ENCODE measurements around the gene EEIG1. TPM values are rescaled to one million over a fixed set of nuclear protein-coding genes. Genes with fewer than 3 reads are reported as not detected.
A peak's percentile ranks its signal among the peaks of the same experiment; 100 is the strongest.
"Not testable (repeated sequence)": the region's sequence is repeated elsewhere in the genome, so short reads cannot be mapped to it uniquely, and the experiment has no call there.

The EEIG1 gene
- 5.7 TPM for total RNA-seq

- DNase-seq (ENCODE audit: low spot score in 2 of 2) (peak; percentile 95 to 98), FAIRE-seq (no peak)
Measured at GRCh38 chr9:127980706-127981558, at the start of gene EEIG1. EEIG1 (minus strand) TSS chr9:127980989; CDS start chr9:127980137, 852 bp downstream.

DNA sequence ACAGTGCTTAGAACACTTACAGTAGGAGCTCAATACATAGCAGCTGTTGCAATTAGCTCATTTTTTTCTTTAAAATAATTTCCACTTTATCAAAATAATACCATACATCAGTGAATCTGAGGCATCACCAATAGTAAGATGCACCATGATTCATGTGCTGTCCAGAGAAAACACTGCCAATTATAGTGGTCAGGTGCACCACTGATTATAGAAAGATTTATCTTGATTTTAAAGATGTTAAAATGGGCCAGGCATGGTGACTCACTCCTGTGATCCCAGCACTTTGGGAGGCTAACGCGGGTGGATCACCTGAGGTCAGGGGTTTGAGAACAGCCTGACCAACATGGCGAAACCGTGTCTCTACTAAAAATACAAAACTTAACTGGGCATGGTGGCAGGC is 46.9 kb upstream of the EEIG1 start:
- FAIRE-seq = no peak
- DNase-seq (ENCODE audit: low spot score in 2 of 2) = no peak

DNA sequence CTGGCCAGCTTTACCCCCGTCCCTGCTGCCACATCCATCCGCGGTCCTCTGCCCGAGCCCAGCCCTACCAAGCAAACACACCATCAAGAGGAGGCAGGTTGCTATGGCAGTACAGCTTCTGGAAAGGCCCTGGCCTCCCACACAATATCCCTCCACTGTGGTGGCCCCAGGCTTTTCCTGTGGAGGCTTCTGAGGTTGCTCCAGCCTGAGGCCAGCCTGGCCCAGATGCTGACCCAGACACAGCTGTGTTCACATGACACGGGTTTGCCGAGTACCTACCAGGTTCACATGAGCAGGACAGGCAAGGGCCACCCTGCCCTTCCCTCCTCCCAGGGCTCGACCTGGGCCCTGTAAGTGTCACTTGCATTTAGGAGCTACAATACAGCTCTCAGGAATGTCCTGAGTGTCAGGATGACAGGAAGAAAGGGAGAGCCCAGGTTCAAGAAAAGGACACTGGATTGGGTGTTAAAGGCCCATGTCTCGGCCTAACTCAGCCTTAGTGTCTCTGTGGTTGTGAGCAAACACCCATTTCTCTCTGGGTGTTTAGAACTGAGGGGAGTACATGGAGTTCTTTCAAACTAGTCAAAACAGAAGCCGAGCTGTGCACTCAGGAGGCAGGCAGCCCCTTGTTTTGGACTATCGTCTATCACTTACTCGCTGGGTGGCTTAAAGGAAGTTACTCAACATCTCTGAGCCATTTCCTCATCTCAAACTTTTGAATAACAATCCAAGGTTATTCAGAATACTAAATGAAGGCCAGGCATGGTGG is 46.2 kb upstream of the EEIG1 start:
- DNase-seq (ENCODE audit: low spot score in 2 of 2) (no peak), FAIRE-seq (no peak)

DNA sequence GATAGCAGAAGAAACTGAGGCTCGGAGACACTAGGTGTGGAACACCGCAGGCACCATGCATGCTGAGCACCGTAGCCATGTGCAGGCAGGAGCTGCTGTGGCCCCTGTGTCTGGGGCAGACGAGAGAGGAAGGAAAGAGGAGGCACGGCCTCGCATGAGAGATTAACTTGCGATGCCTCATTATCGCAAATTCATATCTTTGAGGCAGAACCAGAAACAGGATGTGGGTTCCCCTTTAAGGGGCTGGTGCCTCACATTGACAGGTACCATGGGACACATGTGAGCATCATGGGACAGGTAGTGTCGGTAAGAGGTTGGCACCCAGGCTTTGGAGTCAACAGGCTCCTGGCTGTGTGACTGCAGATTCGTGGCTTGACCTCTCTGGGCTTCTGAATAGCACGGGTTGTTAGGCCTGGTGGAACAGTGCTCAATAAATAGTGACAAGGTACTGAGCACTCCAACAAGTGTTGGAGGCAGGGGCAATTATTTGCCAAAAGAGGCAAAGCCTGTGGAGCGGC is 45.5 kb upstream of the EEIG1 start:
- FAIRE-seq (no peak), DNase-seq (ENCODE audit: low spot score in 2 of 2) (no peak)

DNA sequence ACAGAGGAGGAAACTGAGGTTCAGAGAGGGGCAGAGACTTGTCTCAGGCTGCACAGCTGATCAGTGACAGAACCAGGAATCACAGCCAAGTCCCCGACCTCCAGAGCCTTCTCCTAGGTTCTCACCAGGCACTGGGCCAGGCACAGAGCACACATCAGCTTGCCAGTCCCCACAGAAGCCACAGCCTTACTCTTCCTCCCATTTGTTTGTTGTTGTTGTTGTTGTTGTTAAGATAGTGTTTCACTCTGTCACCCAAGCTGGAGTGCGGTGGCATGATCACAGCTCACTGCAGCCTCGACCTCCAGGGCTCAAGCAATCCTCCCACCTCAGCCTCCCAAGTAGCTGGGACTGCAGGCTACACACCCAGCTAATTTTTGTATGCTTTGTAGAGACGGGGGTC is 44.9 kb upstream of the EEIG1 start:
- no peak for FAIRE-seq
- no peak for DNase-seq (ENCODE audit: low spot score in 2 of 2)

DNA sequence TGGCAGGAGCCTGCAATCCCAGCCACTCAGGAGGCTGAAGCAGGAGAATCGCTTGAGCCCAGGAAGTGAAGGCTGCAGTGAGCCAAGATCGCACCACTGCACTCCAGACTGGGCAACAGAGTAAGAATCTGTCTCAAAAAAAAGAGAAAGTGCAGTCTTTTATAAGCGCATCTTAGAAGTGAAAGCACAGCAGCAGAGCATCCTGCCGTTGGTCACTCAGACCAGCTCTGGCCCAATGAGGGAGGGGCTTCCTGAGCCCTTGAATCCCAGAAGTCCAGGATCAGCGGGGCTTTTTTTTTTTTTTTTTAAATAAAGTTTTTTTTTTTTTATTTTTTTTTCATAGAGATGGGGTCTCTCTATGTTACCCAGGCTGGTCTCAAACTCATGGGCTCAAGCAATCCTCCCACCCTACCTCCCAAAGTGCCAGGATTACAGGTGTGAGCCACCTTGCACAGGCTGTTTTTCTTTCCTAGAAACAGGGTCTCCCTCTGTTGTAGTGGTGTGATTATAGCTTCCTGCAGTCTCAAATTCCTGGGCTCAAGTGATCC is 44.0 kb upstream of the EEIG1 start:
- DNase-seq (ENCODE audit: low spot score in 2 of 2) (no peak), FAIRE-seq (no peak)

DNA sequence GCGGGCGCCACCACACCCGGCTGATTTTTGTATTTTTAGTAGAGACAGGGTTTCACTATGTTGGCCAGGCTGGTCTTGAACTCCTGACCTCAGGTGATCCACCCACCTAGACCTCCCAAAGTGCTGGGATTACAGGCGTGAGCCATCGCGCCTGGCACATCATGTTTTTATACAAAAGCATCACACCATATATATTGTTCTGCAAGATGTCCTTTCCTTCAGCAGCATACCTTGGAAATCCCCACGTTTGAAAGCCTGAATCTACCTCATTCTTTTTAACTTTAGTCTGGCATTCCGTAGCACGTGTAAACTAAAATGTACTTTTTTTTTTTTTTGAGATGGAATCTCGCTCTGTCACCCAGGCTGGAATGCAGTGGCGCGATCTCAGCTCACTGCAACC is 42.9 kb upstream of the EEIG1 start:
- DNase-seq (ENCODE audit: low spot score in 2 of 2); FAIRE-seq: not testable (repeated sequence)

GRCh38 chr9:128022886-128023285 is 42.1 kb upstream of the EEIG1 start:
- DNase-seq (ENCODE audit: low spot score in 2 of 2) (no peak), FAIRE-seq (no peak)

GRCh38 chr9:128021098-128021497 is 40.3 kb upstream of the EEIG1 start:
- FAIRE-seq (no peak), DNase-seq (ENCODE audit: low spot score in 2 of 2) (no peak)

DNA sequence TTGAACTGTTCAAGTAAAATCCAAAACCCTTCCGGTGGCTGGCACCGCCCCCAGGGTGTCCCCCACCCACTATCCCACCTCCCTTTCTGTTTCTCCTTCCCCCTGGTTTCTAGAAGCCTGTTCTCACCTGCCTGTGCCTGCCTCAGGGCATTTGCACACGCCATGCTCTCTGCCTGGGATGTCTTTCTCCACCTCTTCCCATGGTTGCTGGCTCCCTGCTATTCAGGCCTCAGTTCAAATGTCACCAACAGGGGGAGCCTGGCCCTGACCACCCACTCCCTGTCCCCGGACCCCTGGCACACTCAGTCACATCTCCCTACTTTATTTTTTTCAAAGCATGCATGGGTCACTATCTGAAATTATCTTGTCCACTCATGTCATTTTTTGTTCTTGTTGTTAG is 39.9 kb upstream of the EEIG1 start:
- DNase-seq (ENCODE audit: low spot score in 2 of 2) = no peak
- no peak for FAIRE-seq

DNA sequence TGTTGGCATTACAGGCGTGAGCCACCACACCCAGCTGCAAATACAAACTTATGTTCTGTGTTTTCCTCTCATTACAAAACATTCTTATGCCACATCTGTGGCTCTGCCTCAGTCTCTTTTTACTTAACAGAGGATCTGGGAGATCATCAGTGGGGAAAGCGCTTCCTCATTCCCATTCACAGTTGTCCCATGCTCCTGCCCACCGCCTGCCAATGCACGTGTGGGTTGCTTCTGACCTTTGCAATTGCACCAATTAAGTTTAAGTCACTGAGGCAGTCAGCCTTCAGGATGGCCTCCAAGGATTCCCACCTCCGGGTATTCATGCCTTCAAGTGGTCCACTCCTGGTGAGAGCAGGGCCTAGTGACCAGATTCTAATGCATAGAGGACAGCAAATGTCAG is 34.9 kb upstream of the EEIG1 start:
- FAIRE-seq (no peak), DNase-seq (ENCODE audit: low spot score in 2 of 2) (no peak)

- DNase-seq (ENCODE audit: low spot score in 2 of 2) (no peak), FAIRE-seq (no peak)
Measured at GRCh38 chr9:128011071-128011817, 30.5 kb upstream of the EEIG1 start.

DNA sequence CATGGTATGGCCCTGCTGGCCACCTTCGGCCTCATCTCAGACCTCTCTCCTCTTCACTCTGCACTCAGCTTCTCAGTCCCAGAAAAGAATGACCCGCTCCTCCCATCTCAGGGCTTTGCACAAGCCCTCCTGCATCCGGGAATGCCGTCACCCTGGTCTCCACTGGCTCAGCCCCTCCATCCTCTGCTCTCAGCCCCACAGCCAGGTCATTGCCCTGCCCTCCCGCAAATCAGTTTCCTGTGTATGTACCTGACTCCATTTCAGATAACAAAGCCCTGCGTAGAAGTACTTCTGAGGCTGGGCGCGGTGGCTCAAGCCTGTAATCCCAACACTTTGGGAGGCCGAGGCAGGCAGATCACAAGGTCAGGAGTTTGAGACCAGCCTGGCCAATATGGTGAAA is 28.9 kb upstream of the EEIG1 start:
- DNase-seq (ENCODE audit: low spot score in 2 of 2) (no peak), FAIRE-seq (no peak)

DNA sequence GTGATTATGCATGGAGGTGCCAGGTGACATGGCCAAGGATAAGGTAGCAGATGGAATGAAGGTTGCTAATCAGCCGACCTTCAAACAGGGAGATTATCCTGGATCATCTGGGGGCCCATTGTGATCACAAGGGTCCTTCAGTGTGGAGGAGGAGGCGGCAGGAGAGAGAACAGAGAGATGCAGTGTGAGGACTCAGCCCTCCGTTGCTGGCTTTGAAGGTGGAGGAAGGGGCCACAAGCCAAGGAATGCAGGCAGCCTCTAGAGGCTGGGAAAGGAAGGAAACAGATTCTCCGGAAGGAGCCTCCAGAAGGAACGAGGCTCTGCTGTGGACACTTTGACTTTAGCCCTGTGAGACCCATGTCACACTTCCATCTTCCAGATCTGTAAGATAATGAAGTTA is 27.4 kb upstream of the EEIG1 start:
- FAIRE-seq = no peak
- DNase-seq (ENCODE audit: low spot score in 2 of 2) = no peak

- no peak for FAIRE-seq
- DNase-seq (ENCODE audit: low spot score in 2 of 2) = no peak
Measured at GRCh38 chr9:128007566-128008138, 26.9 kb upstream of the EEIG1 start.

DNA sequence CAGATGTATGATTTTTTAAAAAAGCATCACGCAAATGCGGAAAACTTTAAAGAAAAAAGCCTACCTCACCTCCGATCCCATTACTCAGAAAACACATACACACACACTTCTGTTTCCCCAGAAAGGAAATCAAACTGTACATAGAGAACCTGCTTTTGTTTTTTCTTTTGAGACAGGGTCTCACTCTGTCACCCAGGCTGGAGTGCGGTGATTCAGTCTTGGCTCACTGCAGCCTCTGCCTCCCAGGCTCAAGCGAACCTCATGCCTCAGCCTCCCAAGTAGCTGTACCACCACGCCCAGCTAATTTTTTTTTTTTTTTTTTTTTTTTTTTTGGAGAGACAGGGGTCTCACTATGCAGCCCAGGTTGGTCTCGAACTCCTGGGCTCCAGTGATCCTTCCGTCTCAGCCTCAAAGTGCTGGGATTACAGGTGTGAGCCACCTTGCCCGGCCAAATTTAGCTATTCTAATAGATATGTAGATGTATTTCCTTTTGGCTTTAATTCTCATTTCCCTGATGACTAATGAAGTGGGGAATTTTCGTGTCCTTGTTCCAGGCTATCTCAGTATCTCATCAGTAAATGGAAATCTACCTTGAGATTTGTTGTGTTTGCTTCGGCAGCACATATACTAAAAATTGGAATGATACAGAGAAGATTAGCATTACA is 25.7 kb upstream of the EEIG1 start:
- no peak for DNase-seq (ENCODE audit: low spot score in 2 of 2)
- FAIRE-seq = no peak

DNA sequence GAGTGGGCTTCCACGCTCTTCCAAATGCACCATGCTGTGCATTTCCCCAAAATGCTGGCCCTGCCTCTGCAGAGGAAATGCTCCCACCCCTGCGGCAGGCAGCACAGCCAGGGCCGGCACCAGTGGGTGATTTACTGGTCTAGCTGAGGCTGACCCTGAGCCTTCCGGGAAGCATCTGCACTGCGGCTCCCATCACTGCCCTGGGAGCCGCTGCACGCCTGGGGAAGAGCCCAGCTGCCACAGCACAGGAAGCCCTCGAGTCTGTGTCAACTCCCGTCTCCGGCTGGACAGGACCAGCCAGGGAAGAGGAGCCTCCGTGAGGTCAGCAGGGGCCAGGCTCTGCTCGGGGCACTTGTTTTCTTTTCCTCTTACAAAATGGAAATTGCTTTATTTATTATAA is 25.1 kb upstream of the EEIG1 start:
- DNase-seq (ENCODE audit: low spot score in 2 of 2) (no peak), FAIRE-seq (no peak)

DNA sequence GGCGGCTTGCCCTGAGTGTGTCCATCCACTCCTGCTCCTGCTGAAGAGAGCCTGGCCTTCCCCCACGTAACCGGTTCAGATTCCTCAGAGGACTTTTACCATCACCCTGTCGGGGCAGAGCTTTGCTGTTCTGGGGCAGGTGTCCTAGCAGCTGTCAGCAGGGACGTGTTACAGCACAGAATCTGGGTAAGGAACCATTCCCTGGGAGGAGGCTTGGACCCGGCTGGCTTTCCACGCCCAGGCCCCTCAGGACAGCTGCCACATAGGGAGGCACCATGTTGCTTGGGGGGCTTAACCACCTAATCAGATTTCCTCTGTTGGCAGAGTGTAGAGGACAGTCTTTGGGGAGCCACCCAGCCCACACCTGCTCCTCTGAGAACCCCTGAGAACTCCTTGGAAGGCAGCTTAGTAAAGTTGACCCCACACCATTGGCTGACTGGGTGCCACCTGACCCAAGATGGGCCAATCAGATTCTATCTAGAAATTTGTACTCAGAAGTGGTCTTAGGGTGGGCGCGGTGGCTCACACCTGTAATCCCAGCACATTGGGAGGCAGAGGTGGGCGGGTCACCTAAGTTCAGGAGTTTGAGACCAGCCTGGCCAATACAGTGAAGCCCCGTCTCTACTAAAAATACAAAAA is 23.3 kb upstream of the EEIG1 start:
- DNase-seq (ENCODE audit: low spot score in 2 of 2) = no peak

GRCh38 chr9:128002959-128003358 is 22.2 kb upstream of the EEIG1 start:
- no peak for DNase-seq (ENCODE audit: low spot score in 2 of 2)
- no peak for FAIRE-seq

More for the DNA sequence above, 23.3 kb upstream of the EEIG1 start:
- FAIRE-seq = no peak

Measured in frontal cortex (tissue), 4 donors.